Colon (tissue), 2 donors: ENCODE results near the gene EXOC6B.

ENCODE experiments used
- FAIRE-seq: peaks from 2 replicates; lab custom pipeline; 2012; peaks lifted over from hg19 to GRCh38; lab: Jason Lieb, UNC
- donor health status: control.
- donor health status: control.

EXOC6B gene

GRCh38 chr2:72731116-72731515, 94.7 kb downstream of the EXOC6B start:
- FAIRE-seq = no peak

- no peak for FAIRE-seq
Measured at GRCh38 chr2:72727356-72727755, 98.5 kb downstream of the EXOC6B start.

GRCh38 chr2:72723769-72724370, 102.0 kb downstream of the EXOC6B start:
- FAIRE-seq = no peak

- no peak for FAIRE-seq
Measured at GRCh38 chr2:72722492-72723070, 103.3 kb downstream of the EXOC6B start.

- no peak for FAIRE-seq
Measured at GRCh38 chr2:72719416-72719815, 106.4 kb downstream of the EXOC6B start.

GRCh38 chr2:72718876-72719275, 107.0 kb downstream of the EXOC6B start:
- no peak for FAIRE-seq

- FAIRE-seq = no peak
Measured at GRCh38 chr2:72716601-72717000, 109.2 kb downstream of the EXOC6B start.

GRCh38 chr2:72713857-72714256, 112.0 kb downstream of the EXOC6B start:
- FAIRE-seq = no peak

GRCh38 chr2:72712977-72713376, 112.9 kb downstream of the EXOC6B start:
- FAIRE-seq = no peak

- no peak for FAIRE-seq
Measured at GRCh38 chr2:72712304-72712703, 113.5 kb downstream of the EXOC6B start.

GRCh38 chr2:72710418-72711152, 115.2 kb downstream of the EXOC6B start:
- FAIRE-seq = no peak

- FAIRE-seq = no peak
Measured at GRCh38 chr2:72708236-72708635, 117.6 kb downstream of the EXOC6B start.

GRCh38 chr2:72698300-72698699, 127.5 kb downstream of the EXOC6B start:
- no peak for FAIRE-seq

GRCh38 chr2:72696559-72696958, 129.3 kb downstream of the EXOC6B start:
- FAIRE-seq = no peak

- no peak for FAIRE-seq
Measured at GRCh38 chr2:72695676-72696075, 130.2 kb downstream of the EXOC6B start.

GRCh38 chr2:72694715-72695496, 130.9 kb downstream of the EXOC6B start:
- FAIRE-seq = no peak

GRCh38 chr2:72689579-72690195, 136.1 kb downstream of the EXOC6B start:
- no peak for FAIRE-seq

GRCh38 chr2:72685638-72686213, 140.1 kb downstream of the EXOC6B start:
- no peak for FAIRE-seq

GRCh38 chr2:72682061-72682460, 143.8 kb downstream of the EXOC6B start:
- FAIRE-seq = no peak

GRCh38 chr2:72681016-72681995, 144.5 kb downstream of the EXOC6B start:
- no peak for FAIRE-seq

GRCh38 chr2:72678024-72678423, 147.8 kb downstream of the EXOC6B start:
- no peak for FAIRE-seq
